HCT116 (cell line): ENCODE results near the gene ARHGAP40. TPM values are rescaled to one million over a fixed set of nuclear protein-coding genes. Genes with fewer than 3 reads are reported as not detected.

Source experiments
- ATAC-seq: fragments of 200-7000 bp; cut with Tn5 transposase; 2 replicates; pipeline ENCODE4 v1.9.1; 2020; ENCODE audit warnings: mild to moderate bottlenecking, moderate library complexity
- BruUV-seq: library from RNA; stranded (reverse); fragments of 400-500 nt; replicated peaks from 2 replicates; lab custom pipeline; 2021; lab: Mats Ljungman, UMichigan
- CTCF ChIA-PET: fragments of 300-600 bp; sonication (Branson Sonifier 250); formaldehyde crosslinking; loops from one replicate; lab custom pipeline; 2021; ENCODE audit warnings: antibody characterized with exemption; lab: Charles Lee
- POLR2A ChIA-PET: fragments of 300-600, 350-600 bp; sonication (Branson Sonifier 250); formaldehyde crosslinking; loops from one replicate; lab custom pipeline; 2021; ENCODE audit warnings: antibody characterized with exemption; lab: Charles Lee
- RAD21 ChIA-PET, 2 experiments: fragments of 300-600 bp; sonication (Branson Sonifier 250); formaldehyde crosslinking; loops; one replicate each; lab custom pipeline; 2023; ENCODE audit warnings: low total read pairs in 2 of 2; ENCODE audit not compliant: uncharacterized antibody in 2 of 2, unreplicated experiment in 2 of 2, low non-redundant PET in 1 of 2; lab: Charles Lee
- DNase-seq: peaks from one replicate; pipeline ENCODE4 v3.0.0-alpha.2; 2010; ENCODE audit warnings: low read depth, low spot score
- H2AFZ ChIP-seq: fragments of 200-600 bp; shearing (Covaris generic), sonication (generic); 2 replicates; pipeline ENCODE4 v1.6.1; 2017; ENCODE audit warnings: low read depth, mixed run types, mixed read lengths, antibody characterized with exemption, low read length; ENCODE audit not compliant: poor library complexity, severe bottlenecking
- H3K27ac ChIP-seq: 2 replicates; pipeline ENCODE4 v1.5.1; 2012; ENCODE audit warnings: low read depth, low read length
- H3K27me3 ChIP-seq: fragments of 200-600 bp; sonication (generic); 2 replicates; pipeline ENCODE4 v1.6.1; 2016; ENCODE audit warnings: mixed run types, low read length, mixed read lengths; ENCODE audit not compliant: insufficient read depth
- H3K36me3 ChIP-seq, 2 experiments: fragments of 200-500 bp in 1 of 2; fragments of 200-600 bp in 1 of 2; sonication (Bioruptor generic) in 1 of 2; sonication (generic) in 1 of 2; 2 replicates each; pipeline versions ENCODE4 v1.5.1 to v1.6.1; 2014 to 2016; ENCODE audit warnings: low read length in 2 of 2, inconsistent platforms in 1 of 2, mixed read lengths in 1 of 2, mixed run types in 1 of 2; ENCODE audit not compliant: insufficient read depth in 2 of 2, control insufficient read depth in 1 of 2
- H3K4me1 ChIP-seq, 2 experiments: fragments of 200-600 bp in 1 of 2; sonication (generic) in 1 of 2; 2 replicates each; pipeline versions ENCODE4 v1.5.1 to v1.6.1; 2012 to 2017; ENCODE audit warnings: low read length in 2 of 2, inconsistent platforms in 1 of 2, mild to moderate bottlenecking in 1 of 2, mixed read lengths in 1 of 2, mixed run types in 1 of 2, moderate library complexity in 1 of 2; ENCODE audit not compliant: insufficient read depth in 2 of 2, control insufficient read depth in 1 of 2
- H3K4me2 ChIP-seq: fragments of 200-600 bp; sonication (generic); 2 replicates; pipeline ENCODE4 v1.6.1; 2017; ENCODE audit warnings: mixed run types, low read length, mixed read lengths
- H3K4me3 ChIP-seq, 2 experiments: fragments of 200-600 bp in 1 of 2; sonication (generic) in 1 of 2; replicated peaks in 1 of 2; 2 replicates each; pipeline ENCODE4 v1.5.1; 2011 to 2016; ENCODE audit warnings: low read length in 2 of 2, control low read depth in 1 of 2, low read depth in 1 of 2, mild to moderate bottlenecking in 1 of 2, mixed read lengths in 1 of 2, mixed run types in 1 of 2
- H3K79me2 ChIP-seq: fragments of 200-600 bp; sonication (generic); 2 replicates; pipeline ENCODE4 v1.6.1; 2017; ENCODE audit warnings: mild to moderate bottlenecking, mixed run types, low read length, moderate library complexity, mixed read lengths; ENCODE audit not compliant: insufficient read depth
- H3K9ac ChIP-seq: fragments of 200-600 bp; sonication (generic); 2 replicates; pipeline ENCODE4 v1.6.1; 2016; ENCODE audit warnings: low read length, mixed read lengths
- H3K9me2 ChIP-seq: fragments of 200-600 bp; sonication (generic), shearing (Covaris generic); 2 replicates; pipeline ENCODE4 v1.6.1; 2017; ENCODE audit warnings: mixed run types, mild to moderate bottlenecking, moderate library complexity; ENCODE audit not compliant: insufficient read depth
- H3K9me3 ChIP-seq, 2 experiments: fragments of 200-500 bp in 1 of 2; fragments of 200-600 bp in 1 of 2; sonication (Bioruptor generic) in 1 of 2; sonication (generic) in 1 of 2; 2 replicates each; pipeline ENCODE4 v1.6.1; 2014 to 2017; ENCODE audit warnings: low read length in 2 of 2, mixed read lengths in 2 of 2, inconsistent platforms in 1 of 2, low read depth in 1 of 2, mild to moderate bottlenecking in 1 of 2, mixed run types in 1 of 2, moderate library complexity in 1 of 2; ENCODE audit not compliant: control insufficient read depth in 1 of 2, insufficient read depth in 1 of 2
- H4K20me1 ChIP-seq: fragments of 200-600 bp; sonication (generic), shearing (Covaris generic); 2 replicates; pipeline ENCODE4 v1.6.1; 2017; ENCODE audit warnings: mixed run types, mild to moderate bottlenecking, moderate library complexity; ENCODE audit not compliant: insufficient read depth
- ATF3 ChIP-seq: IDR thresholded peaks from 2 replicates; pipeline ENCODE4 v1.6.1; 2012
- CBX3 ChIP-seq: IDR thresholded peaks from 2 replicates; pipeline ENCODE4 v1.6.1; 2012; ENCODE audit warnings: low read depth
- CEBPB ChIP-seq: IDR thresholded peaks from 2 replicates; pipeline ENCODE4 v1.6.1; 2012; ENCODE audit warnings: low read depth
- ELF1 ChIP-seq: IDR thresholded peaks from 2 replicates; pipeline ENCODE4 v1.6.1; 2012; ENCODE audit warnings: low read depth, borderline replicate concordance
- EZH2 ChIP-seq: fragments of 200-600 bp; sonication (generic); IDR thresholded peaks from 2 replicates; pipeline ENCODE4 v1.6.1; 2017; ENCODE audit warnings: antibody characterized with exemption, mixed run types
- FOSL1 ChIP-seq: IDR thresholded peaks from 2 replicates; pipeline ENCODE4 v1.6.1; 2012; ENCODE audit warnings: low read depth
- JUND ChIP-seq: IDR thresholded peaks from 2 replicates; pipeline ENCODE4 v1.6.1; 2012
- POLR2A ChIP-seq: IDR thresholded peaks from 2 replicates; pipeline ENCODE4 v1.7.0; 2011; ENCODE audit warnings: borderline replicate concordance; ENCODE audit not compliant: insufficient read depth, insufficient read length; ENCODE audit errors: extremely low read depth
- RAD21 ChIP-seq: IDR thresholded peaks from 2 replicates; pipeline ENCODE4 v1.6.1; 2012; ENCODE audit warnings: low read depth, mild to moderate bottlenecking
- REST ChIP-seq: IDR thresholded peaks from 2 replicates; pipeline ENCODE4 v1.6.1; 2012; ENCODE audit warnings: low read depth
- SP1 ChIP-seq: IDR thresholded peaks from 2 replicates; pipeline ENCODE4 v1.6.1; 2012; ENCODE audit warnings: low read depth
- ZBTB33 ChIP-seq: IDR thresholded peaks from 2 replicates; pipeline ENCODE4 v1.6.1; 2011; ENCODE audit warnings: mild to moderate bottlenecking, low read length, moderate library complexity; ENCODE audit not compliant: insufficient replicate concordance; ENCODE audit errors: extremely low read depth
- ZFX ChIP-seq: fragments of 450-650 bp; IDR thresholded peaks from 2 replicates; pipeline ENCODE4 v1.6.1; 2017
- ZNF274 ChIP-seq: fragments of 200-500 bp; sonication (Bioruptor generic); IDR thresholded peaks from 2 replicates; pipeline ENCODE4 v1.6.1; 2014; ENCODE audit warnings: mild to moderate bottlenecking, low read depth, low read length, inconsistent platforms
- intact Hi-C: fragments of 100-400 bp; cut with micrococcal nuclease; formaldehyde crosslinking; loops from 2 replicates; pipeline ENCODE4 v1.10.0; 2022
- total RNA-seq: library from RNA; stranded (reverse); gene quantifications from one replicate; pipeline ENCODE4 v1.2.1, GENCODE V29; 2021; ENCODE audit not compliant: unreplicated experiment
- TF ChIP-seq, protein P1 (sequence below), 3 experiments: fragments of 200-600 bp in 1 of 3; sonication (generic) in 1 of 3; IDR thresholded peaks in 2 of 3; conservative IDR thresholded peaks in 1 of 3; 2 replicates each; pipeline ENCODE4 v1.5.1; 2012 to 2017; ENCODE audit warnings: low read depth in 2 of 3, low read length in 2 of 3, antibody characterized with exemption in 1 of 3, borderline replicate concordance in 1 of 3, control low read depth in 1 of 3, mild to moderate bottlenecking in 1 of 3, mixed read lengths in 1 of 3, mixed run types in 1 of 3, moderate library complexity in 1 of 3; ENCODE audit not compliant: insufficient read depth in 1 of 3

The ARHGAP40 gene
- total RNA-seq, 1 experiment from 2014 or later, result 3.4 TPM

DNA sequence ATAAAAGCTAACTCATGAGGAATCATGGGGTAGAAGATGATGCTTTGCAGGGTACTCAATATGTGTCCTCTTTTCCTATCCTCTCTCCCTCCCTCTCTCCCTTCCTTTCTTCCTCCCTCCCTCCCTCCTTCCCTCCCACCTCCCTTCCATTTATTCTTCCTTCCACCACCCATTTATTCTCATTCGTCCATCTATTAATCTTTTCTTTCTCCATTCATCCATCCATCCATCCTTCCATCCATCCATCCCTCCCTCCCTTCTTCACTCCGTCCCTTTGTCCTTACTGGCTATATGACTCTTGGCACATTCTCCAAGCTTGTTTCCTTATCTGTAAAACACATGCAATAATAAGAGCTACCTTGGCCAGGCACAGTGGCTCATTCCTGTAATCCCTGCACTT is 40.9 kb downstream of the ARHGAP40 start:
- Histone ChIP-seq H3K27me3 (no peaks in the 10 kb centered on the region), H3K4me3 (no peak overlapping the region), H2AFZ (no peak overlapping the region), H3K9ac (no peak overlapping the region), H4K20me1 (no peaks in the 10 kb centered on the region), H3K9me3 (no peaks in the 10 kb centered on the region), H3K4me2 (no peak overlapping the region), H3K4me1 (peaks cover 2 to 5% of the 10 kb centered on the region in 2 experiments; a peak in 2 of 4 replicates), H3K79me2 (no peaks in the 10 kb centered on the region), H3K9me2 (no peaks in the 10 kb centered on the region), H3K27ac (no peak overlapping the region), H3K36me3 (no peaks in the 10 kb centered on the region)
- DNase-seq (no peak), ATAC-seq (no peak)
- POLR2A ChIA-PET, result no interaction called here
- BruUV-seq, result no TSS peak
- intact Hi-C loops, result no loop called here
- TF ChIP-seq SP1 (no peak), RAD21 (no peak), ATF3 (no peak), JUND (no peak), CEBPB (no peak), CBX3 (no peak), REST (no peak), ZFX (no peak), EZH2 (no peak), ZNF274 (no peak), FOSL1 (no peak), POLR2A (no peak), ELF1 (no peak), ZBTB33 (no peak)
- TF ChIP-seq, protein P1, sequence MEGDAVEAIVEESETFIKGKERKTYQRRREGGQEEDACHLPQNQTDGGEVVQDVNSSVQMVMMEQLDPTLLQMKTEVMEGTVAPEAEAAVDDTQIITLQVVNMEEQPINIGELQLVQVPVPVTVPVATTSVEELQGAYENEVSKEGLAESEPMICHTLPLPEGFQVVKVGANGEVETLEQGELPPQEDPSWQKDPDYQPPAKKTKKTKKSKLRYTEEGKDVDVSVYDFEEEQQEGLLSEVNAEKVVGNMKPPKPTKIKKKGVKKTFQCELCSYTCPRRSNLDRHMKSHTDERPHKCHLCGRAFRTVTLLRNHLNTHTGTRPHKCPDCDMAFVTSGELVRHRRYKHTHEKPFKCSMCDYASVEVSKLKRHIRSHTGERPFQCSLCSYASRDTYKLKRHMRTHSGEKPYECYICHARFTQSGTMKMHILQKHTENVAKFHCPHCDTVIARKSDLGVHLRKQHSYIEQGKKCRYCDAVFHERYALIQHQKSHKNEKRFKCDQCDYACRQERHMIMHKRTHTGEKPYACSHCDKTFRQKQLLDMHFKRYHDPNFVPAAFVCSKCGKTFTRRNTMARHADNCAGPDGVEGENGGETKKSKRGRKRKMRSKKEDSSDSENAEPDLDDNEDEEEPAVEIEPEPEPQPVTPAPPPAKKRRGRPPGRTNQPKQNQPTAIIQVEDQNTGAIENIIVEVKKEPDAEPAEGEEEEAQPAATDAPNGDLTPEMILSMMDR (IDR thresholded peaks at IDR 0.05 in 2 of 3, conservative IDR thresholded peaks at IDR 0.05 in 1 of 3; ENCODE audit: borderline replicate concordance in 1 of 3, insufficient read depth in 1 of 3, low read depth in 2 of 3, low read length in 2 of 3), result no peak
- CTCF ChIA-PET, result interaction anchor here (0.7 to 1.0 kb wide), 2 partner anchors 9 to 402 kb away, joined by 3 to 5 read pairs; no protein-coding TSS in a partner anchor
- RAD21 ChIA-PET, result no interaction called here
